ENCODE data around the gene SLC24A3. TPM values are rescaled to one million over a fixed set of nuclear protein-coding genes. Genes with fewer than 3 reads are reported as not detected.
A peak's percentile ranks its signal among the peaks of the same experiment; 100 is the strongest.
"Not testable (repeated sequence)": the region's sequence is repeated elsewhere in the genome, so short reads cannot be mapped to it uniquely, and the experiment has no call there.

Gene SLC24A3
- total and polyA plus RNA-seq, 2 donors from 2014 or later, result 0.86 to 5.2 TPM

DNA sequence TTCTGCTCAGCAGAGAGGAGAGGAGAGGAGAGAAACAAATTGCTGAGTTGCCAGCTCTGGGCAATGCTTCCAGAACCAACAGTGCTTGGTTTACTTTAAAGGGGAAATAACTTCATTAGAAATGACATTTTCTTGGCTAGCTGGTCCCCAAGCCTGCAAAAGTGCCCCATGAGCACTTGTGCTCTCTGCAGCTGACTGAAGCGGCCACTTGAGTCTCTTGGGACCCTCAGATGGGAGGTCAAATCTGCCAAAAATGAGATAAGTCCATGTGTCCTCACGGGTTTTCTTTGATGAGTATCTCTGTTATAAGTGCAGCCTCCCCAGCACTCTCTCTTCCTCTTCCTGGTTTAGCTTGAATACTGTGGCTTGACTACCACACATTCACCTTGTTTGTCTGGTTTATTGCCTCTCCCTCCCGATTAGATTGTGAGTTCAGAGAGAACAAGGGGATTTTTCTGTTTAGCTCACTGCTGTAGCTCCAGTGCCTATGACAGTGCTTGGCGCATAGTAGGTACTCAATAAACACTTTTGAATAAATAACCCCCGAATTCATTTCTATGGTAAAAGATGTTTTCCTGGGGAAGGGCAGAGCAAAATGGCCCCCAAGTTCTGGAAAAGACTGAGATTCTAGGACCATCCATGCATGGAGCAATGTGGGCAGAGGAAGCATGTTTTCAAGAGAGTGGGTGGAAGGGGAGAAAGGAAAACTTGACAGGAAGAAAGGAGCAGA lies 538.6 kb downstream of the SLC24A3 start:
- Histone ChIP-seq H3K9me3 (ENCODE audit: control insufficient read depth in 2 of 3, insufficient read depth in 1 of 3, low read length in 3 of 3) (no peaks in the 10 kb centered on the region), H3K9ac (ENCODE audit: low read length in 3 of 3) (no peak overlapping the region), H3K27me3 (ENCODE audit: control insufficient read depth, insufficient read depth, low read length) (no peaks in the 10 kb centered on the region), H3K4me3 (ENCODE audit: low read length in 3 of 3) (no peak overlapping the region), H3K4me1 (ENCODE audit: control insufficient read depth in 2 of 3, insufficient read depth in 2 of 3, low read depth in 1 of 3, low read length in 3 of 3) (no peaks in the 10 kb centered on the region), H3K36me3 (ENCODE audit: control insufficient read depth in 2 of 3, insufficient read depth in 3 of 3, low read length in 3 of 3) (no peaks in the 10 kb centered on the region), H3K27ac (ENCODE audit: low read depth in 2 of 2, low read length in 2 of 2) (no peak overlapping the region)
- no peak for FAIRE-seq
- intact Hi-C loops (cut with DNase I), result no loop called here
- TF ChIP-seq, protein P1, sequence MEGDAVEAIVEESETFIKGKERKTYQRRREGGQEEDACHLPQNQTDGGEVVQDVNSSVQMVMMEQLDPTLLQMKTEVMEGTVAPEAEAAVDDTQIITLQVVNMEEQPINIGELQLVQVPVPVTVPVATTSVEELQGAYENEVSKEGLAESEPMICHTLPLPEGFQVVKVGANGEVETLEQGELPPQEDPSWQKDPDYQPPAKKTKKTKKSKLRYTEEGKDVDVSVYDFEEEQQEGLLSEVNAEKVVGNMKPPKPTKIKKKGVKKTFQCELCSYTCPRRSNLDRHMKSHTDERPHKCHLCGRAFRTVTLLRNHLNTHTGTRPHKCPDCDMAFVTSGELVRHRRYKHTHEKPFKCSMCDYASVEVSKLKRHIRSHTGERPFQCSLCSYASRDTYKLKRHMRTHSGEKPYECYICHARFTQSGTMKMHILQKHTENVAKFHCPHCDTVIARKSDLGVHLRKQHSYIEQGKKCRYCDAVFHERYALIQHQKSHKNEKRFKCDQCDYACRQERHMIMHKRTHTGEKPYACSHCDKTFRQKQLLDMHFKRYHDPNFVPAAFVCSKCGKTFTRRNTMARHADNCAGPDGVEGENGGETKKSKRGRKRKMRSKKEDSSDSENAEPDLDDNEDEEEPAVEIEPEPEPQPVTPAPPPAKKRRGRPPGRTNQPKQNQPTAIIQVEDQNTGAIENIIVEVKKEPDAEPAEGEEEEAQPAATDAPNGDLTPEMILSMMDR (IDR thresholded peaks at IDR 0.05; ENCODE audit: borderline replicate concordance, extremely low read depth, insufficient read depth), result no peak
- DNase-seq, result peak in 1 of 5 donors; percentile 7

GRCh38 chr20:19754201-19754600 lies 541.8 kb downstream of the SLC24A3 start:
- intact Hi-C loops (cut with DNase I), result not testable (repeated sequence)

DNA sequence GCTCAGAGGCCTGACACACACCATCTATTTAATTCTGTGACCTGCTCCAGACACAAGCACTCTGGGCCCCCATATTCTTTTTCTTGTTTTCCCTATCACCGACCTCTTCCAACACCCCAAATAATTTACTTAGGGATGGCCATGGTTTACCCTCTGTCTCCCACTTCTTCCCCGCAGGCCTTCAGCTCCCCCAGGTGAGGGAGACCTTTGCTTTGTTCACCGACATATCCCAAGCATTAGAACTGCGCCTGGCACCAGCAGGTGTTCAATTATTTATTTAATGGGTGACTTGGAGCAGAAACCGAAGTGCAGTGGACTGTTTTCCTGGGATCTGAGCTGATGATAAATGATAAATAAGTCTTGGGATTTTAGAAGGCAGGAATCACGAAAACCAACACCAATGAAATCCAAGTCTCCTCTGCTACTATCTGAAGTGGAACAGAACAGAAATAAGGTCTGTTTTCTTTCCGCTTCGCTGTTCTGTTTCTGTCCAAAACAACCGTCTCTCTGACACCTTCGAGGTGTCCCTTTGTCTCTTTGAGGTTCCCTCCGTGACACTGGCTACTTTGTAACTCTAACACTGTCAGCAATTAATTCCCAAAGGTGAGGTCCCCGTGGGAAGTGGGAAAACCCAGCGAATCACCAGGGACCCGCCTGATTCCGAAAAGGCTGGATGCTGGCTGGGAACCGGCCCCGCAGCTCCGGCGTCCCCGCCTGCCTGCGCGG lies 544.5 kb downstream of the SLC24A3 start:
- Histone ChIP-seq H3K27ac (ENCODE audit: low read depth in 2 of 2, low read length in 2 of 2) (peak overlapping the region; percentile 95 to 98), H3K36me3 (ENCODE audit: control insufficient read depth in 2 of 3, insufficient read depth in 3 of 3, low read length in 3 of 3) (no peaks in the 10 kb centered on the region), H3K4me3 (ENCODE audit: low read length in 3 of 3) (peak overlapping the region; percentile 67 to 89 (median 72)), H3K9ac (ENCODE audit: low read length in 3 of 3) (peak overlapping the region; percentile 30 to 95 (median 74)), H3K9me3 (ENCODE audit: control insufficient read depth in 2 of 3, insufficient read depth in 1 of 3, low read length in 3 of 3) (no peaks in the 10 kb centered on the region), H3K27me3 (ENCODE audit: control insufficient read depth, insufficient read depth, low read length) (no peaks in the 10 kb centered on the region), H3K4me1 (ENCODE audit: control insufficient read depth in 2 of 3, insufficient read depth in 2 of 3, low read depth in 1 of 3, low read length in 3 of 3) (peaks cover 0 to 15% (median 13%) of the 10 kb centered on the region in 3 donors)
- TF ChIP-seq, protein P1 (IDR thresholded peaks at IDR 0.05; ENCODE audit: borderline replicate concordance, extremely low read depth, insufficient read depth), result no peak
- intact Hi-C loops (cut with DNase I), result no loop called here
- DNase-seq, result peak in 2 of 5 donors; percentile 58 to 61
- FAIRE-seq, result no peak

More at GRCh38 chr20:19754201-19754600, 541.8 kb downstream of the SLC24A3 start:
- H3K36me3 ChIP-seq (ENCODE audit: control insufficient read depth in 2 of 3, insufficient read depth in 3 of 3, low read length in 3 of 3); H3K9ac ChIP-seq (ENCODE audit: low read length in 3 of 3); FAIRE-seq; H3K9me3 ChIP-seq (ENCODE audit: control insufficient read depth in 2 of 3, insufficient read depth in 1 of 3, low read length in 3 of 3); H3K4me3 ChIP-seq (ENCODE audit: low read length in 3 of 3); H3K27ac ChIP-seq (ENCODE audit: low read depth in 2 of 2, low read length in 2 of 2); H3K4me1 ChIP-seq (ENCODE audit: control insufficient read depth in 2 of 3, insufficient read depth in 2 of 3, low read depth in 1 of 3, low read length in 3 of 3); H3K27me3 ChIP-seq (ENCODE audit: control insufficient read depth, insufficient read depth, low read length): not testable (repeated sequence)
- peak in 1 of 5 donors; percentile 2 for DNase-seq

DNA sequence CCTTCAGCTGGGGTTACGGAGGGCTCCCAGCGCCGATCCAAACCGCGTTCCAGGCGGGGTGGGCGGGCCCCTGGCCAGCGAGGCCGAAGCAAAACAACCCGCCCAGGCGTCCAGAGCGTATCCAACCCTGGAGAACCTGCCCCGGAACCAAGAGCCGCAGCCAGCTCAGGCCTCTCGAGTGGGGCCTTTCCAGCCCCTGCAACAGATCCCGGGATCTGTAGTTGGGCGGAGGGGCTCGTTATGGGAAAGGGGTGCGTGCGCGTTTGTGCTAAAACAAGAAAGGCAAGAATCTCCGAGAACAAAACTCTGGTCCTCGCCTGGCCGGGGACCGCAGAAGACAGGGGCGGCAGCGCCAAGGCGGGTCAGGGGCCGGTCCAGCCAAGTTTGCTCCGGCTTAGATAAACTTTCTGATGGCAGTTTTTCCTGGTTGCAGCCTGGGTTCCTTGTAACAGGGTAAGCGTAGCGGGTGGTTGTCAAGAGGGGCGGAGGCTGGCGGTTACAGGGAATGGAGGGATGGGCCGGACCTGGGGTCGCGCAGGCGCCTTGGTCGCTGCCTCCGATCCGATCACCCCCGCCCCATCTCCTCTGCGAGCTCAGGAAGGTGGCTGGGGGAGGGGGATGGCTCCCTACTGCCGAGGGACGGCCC lies 545.2 kb downstream of the SLC24A3 start:
- TF ChIP-seq, protein P1 (IDR thresholded peaks at IDR 0.05; ENCODE audit: borderline replicate concordance, extremely low read depth, insufficient read depth), result no peak
- DNase-seq (peak; percentile 98 to 99 (median 99)), FAIRE-seq (no peak)
- no peaks in the 10 kb centered on the region for H3K9me3 ChIP-seq (ENCODE audit: control insufficient read depth in 2 of 3, insufficient read depth in 1 of 3, low read length in 3 of 3)
- intact Hi-C loops (cut with DNase I), result no loop called here
- no peaks in the 10 kb centered on the region for H3K27me3 ChIP-seq (ENCODE audit: control insufficient read depth, insufficient read depth, low read length)
- peaks cover 0 to 15% (median 13%) of the 10 kb centered on the region in 3 donors for H3K4me1 ChIP-seq (ENCODE audit: control insufficient read depth in 2 of 3, insufficient read depth in 2 of 3, low read depth in 1 of 3, low read length in 3 of 3)
- H3K36me3 ChIP-seq (ENCODE audit: control insufficient read depth in 2 of 3, insufficient read depth in 3 of 3, low read length in 3 of 3), result no peaks in the 10 kb centered on the region
- peak overlapping the region; percentile 30 to 95 (median 50) for H3K9ac ChIP-seq (ENCODE audit: low read length in 3 of 3)
- H3K4me3 ChIP-seq (ENCODE audit: low read length in 3 of 3), result peak overlapping the region; percentile 72 to 89 (median 82)
- peak overlapping the region; percentile 95 to 98 for H3K27ac ChIP-seq (ENCODE audit: low read depth in 2 of 2, low read length in 2 of 2)

Measured in kidney (tissue), 14 donors.